ENCODE measurements around the gene HSD17B4.
"Not testable (repeated sequence)": the region's sequence is repeated elsewhere in the genome, so short reads cannot be mapped to it uniquely, and the experiment has no call there.

The HSD17B4 gene

GRCh38 chr5:119484884-119485283 lies 32.6 kb downstream of the HSD17B4 start:
- no peak for DNase-seq

GRCh38 chr5:119501671-119502179 lies 49.4 kb downstream of the HSD17B4 start:
- no peak for DNase-seq

GRCh38 chr5:119503939-119504338 lies 51.6 kb downstream of the HSD17B4 start:
- not testable (repeated sequence) for DNase-seq

- no peak for DNase-seq
Observed at GRCh38 chr5:119512277-119512676, 60.0 kb downstream of the HSD17B4 start.

- DNase-seq, result no peak
Observed at GRCh38 chr5:119515192-119515591, 62.9 kb downstream of the HSD17B4 start.

- DNase-seq, result not testable (repeated sequence)
Observed at GRCh38 chr5:119517115-119517514, 64.8 kb downstream of the HSD17B4 start.

GRCh38 chr5:119521232-119521631 lies 68.9 kb downstream of the HSD17B4 start:
- no peak for DNase-seq

- DNase-seq, result no peak
Observed at GRCh38 chr5:119522841-119523240, 70.5 kb downstream of the HSD17B4 start.

GRCh38 chr5:119524485-119524884 lies 72.2 kb downstream of the HSD17B4 start:
- no peak for DNase-seq

GRCh38 chr5:119527351-119527750 lies 75.1 kb downstream of the HSD17B4 start:
- no peak for DNase-seq

GRCh38 chr5:119529811-119530210 lies 77.5 kb downstream of the HSD17B4 start:
- no peak for DNase-seq

GRCh38 chr5:119532637-119533036 lies 80.3 kb downstream of the HSD17B4 start:
- no peak for DNase-seq

GRCh38 chr5:119537704-119538103 lies 85.4 kb downstream of the HSD17B4 start:
- no peak for DNase-seq

GRCh38 chr5:119541716-119542115 lies 89.4 kb downstream of the HSD17B4 start:
- no peak for DNase-seq

GRCh38 chr5:119551819-119552218 lies 99.5 kb downstream of the HSD17B4 start:
- no peak for DNase-seq

GRCh38 chr5:119554597-119554996 lies 102.3 kb downstream of the HSD17B4 start:
- no peak for DNase-seq

- DNase-seq, result no peak
Observed at GRCh38 chr5:119570910-119571309, 118.6 kb downstream of the HSD17B4 start.

- DNase-seq, result no peak
Observed at GRCh38 chr5:119578937-119579336, 126.6 kb downstream of the HSD17B4 start.

- no peak for DNase-seq
Observed at GRCh38 chr5:119582987-119583386, 130.7 kb downstream of the HSD17B4 start.

- DNase-seq, result no peak
Observed at GRCh38 chr5:119583684-119584083, 131.4 kb downstream of the HSD17B4 start.

Measured in cerebellar nuclear complex (tissue), 1 donor.